GM12878 (cell line): Measurements from ENCODE around the gene XIRP1. TPM values are rescaled to one million over a fixed set of nuclear protein-coding genes. Genes with fewer than 3 reads are reported as not detected.

Experiments
- ATAC-seq: fragments of 200-7000 bp; cut with Tn5 transposase; 3 replicates; pipeline ENCODE4 v1.9.1; 2020; ENCODE audit warnings: mild to moderate bottlenecking, moderate library complexity
- BruUV-seq: library from RNA; stranded (reverse); fragments of 400-500 nt; replicated peaks from 2 replicates; lab custom pipeline; 2021; lab: Mats Ljungman, UMichigan
- CTCF ChIA-PET: fragments of 300-600 bp; sonication (Branson Sonifier 250); formaldehyde crosslinking; extraction: SDS; loops from one replicate; lab custom pipeline; 2021; ENCODE audit warnings: inconsistent platforms; lab: Yijun Ruan, JAX
- POLR2A ChIA-PET: fragments of 350-600 bp; formaldehyde crosslinking; extraction: SDS; loops from one replicate; lab custom pipeline; 2021; ENCODE audit warnings: inconsistent platforms; lab: Charles Lee
- RAD21 ChIA-PET: fragments of 300-600 bp; sonication (Branson Sonifier 250); formaldehyde crosslinking; loops from one replicate; lab custom pipeline; 2023; ENCODE audit warnings: antibody characterized with exemption; ENCODE audit not compliant: unreplicated experiment; lab: Charles Lee
- SMC1A ChIA-PET: fragments of 300-600 bp; sonication (Branson Sonifier 250); formaldehyde crosslinking; loops from one replicate; lab custom pipeline; 2023; ENCODE audit not compliant: unreplicated experiment, uncharacterized antibody; lab: Charles Lee
- DNase-seq: peaks from one replicate; pipeline ENCODE4 v3.0.0-alpha.2; 2011; ENCODE audit warnings: low read depth, low spot score
- FAIRE-seq: peaks from 3 replicates; lab custom pipeline; 2011; peaks lifted over from hg19 to GRCh38; lab: Jason Lieb, UNC
- H2AFZ ChIP-seq: 2 replicates; pipeline ENCODE4 v1.6.0; 2011; ENCODE audit warnings: low read depth, low read length, control low read depth; ENCODE audit not compliant: control insufficient read depth
- H3K27ac ChIP-seq: 2 replicates; pipeline ENCODE4 v1.5.1; 2011; ENCODE audit warnings: control low read depth; ENCODE audit not compliant: control insufficient read depth, insufficient read depth
- H3K27me3 ChIP-seq, 2 experiments: replicated peaks in 1 of 2; 2 replicates each; pipeline versions ENCODE4 v1.6.0 to v1.6.1; 2011; ENCODE audit warnings: low read length in 1 of 2; ENCODE audit not compliant: control insufficient read depth in 2 of 2, insufficient read depth in 2 of 2
- H3K36me3 ChIP-seq, 2 experiments: 2 replicates each; pipeline ENCODE4 v1.5.1; 2011; ENCODE audit warnings: low read length in 1 of 2; ENCODE audit not compliant: control insufficient read depth in 2 of 2, insufficient read depth in 2 of 2
- H3K4me1 ChIP-seq: 2 replicates; pipeline ENCODE4 v1.6.1; 2011; ENCODE audit warnings: mild to moderate bottlenecking, low read length, moderate library complexity, mixed read lengths; ENCODE audit not compliant: control insufficient read depth, insufficient read depth
- H3K4me2 ChIP-seq: 2 replicates; pipeline ENCODE4 v1.6.0; 2011; ENCODE audit warnings: control low read depth; ENCODE audit not compliant: control insufficient read depth, insufficient read depth
- H3K4me3 ChIP-seq: fragments of 200-600 bp; sonication (generic); 2 replicates; pipeline ENCODE4 v1.5.1; 2016
- H3K79me2 ChIP-seq: 2 replicates; pipeline ENCODE4 v1.6.0; 2011; ENCODE audit warnings: low read length; ENCODE audit not compliant: control insufficient read depth, insufficient read depth
- H3K9ac ChIP-seq: 2 replicates; pipeline ENCODE4 v1.8.0; 2011; ENCODE audit warnings: low read length, control low read depth, mixed read lengths; ENCODE audit not compliant: control insufficient read depth, insufficient read depth
- H3K9me3 ChIP-seq: replicated peaks from 3 replicates; pipeline ENCODE4 v1.5.1; 2011; ENCODE audit warnings: mild to moderate bottlenecking, low read length; ENCODE audit not compliant: control insufficient read depth, insufficient read depth
- H4K20me1 ChIP-seq: 2 replicates; pipeline ENCODE4 v1.6.0; 2011; ENCODE audit not compliant: control insufficient read depth, insufficient read depth
- CHD4 ChIP-seq: fragments of 200-600 bp; sonication (generic); IDR thresholded peaks from 2 replicates; pipeline ENCODE4 v1.6.1; 2016; ENCODE audit warnings: mild to moderate bottlenecking
- IRF4 ChIP-seq: IDR thresholded peaks from 2 replicates; pipeline ENCODE4 v1.6.1; 2011; ENCODE audit warnings: low read depth, low read length
- MEF2A ChIP-seq: IDR thresholded peaks from 2 replicates; pipeline ENCODE4 v1.6.1; 2011; ENCODE audit warnings: low read depth, mild to moderate bottlenecking, low read length, moderate library complexity; ENCODE audit not compliant: insufficient read depth
- MTA2 ChIP-seq: fragments of 450-650 bp; IDR thresholded peaks from 2 replicates; pipeline ENCODE4 v1.6.1; 2016; ENCODE audit warnings: low read depth, mild to moderate bottlenecking, moderate library complexity
- POLR2A ChIP-seq: IDR thresholded peaks from 2 replicates; pipeline ENCODE4 v1.6.1; 2011; ENCODE audit warnings: low read depth, mild to moderate bottlenecking, low read length
- POLR2AphosphoS2 ChIP-seq: IDR thresholded peaks from 2 replicates; pipeline ENCODE4 v1.6.1; 2011; ENCODE audit warnings: low read depth, mild to moderate bottlenecking, low read length, improper control_type of control experiment, moderate library complexity
- RAD21 ChIP-seq: IDR thresholded peaks from 2 replicates; pipeline ENCODE4 v1.6.1; 2011; ENCODE audit warnings: mild to moderate bottlenecking, low read depth, low read length, moderate library complexity; ENCODE audit not compliant: insufficient read depth
- RAD51 ChIP-seq: fragments of 450-650 bp; IDR thresholded peaks from 2 replicates; pipeline ENCODE4 v1.6.1; 2016; ENCODE audit warnings: moderate library complexity, mild to moderate bottlenecking, inconsistent platforms
- RUNX3 ChIP-seq: IDR thresholded peaks from 2 replicates; pipeline ENCODE4 v1.6.1; 2012; ENCODE audit warnings: low read length, inconsistent platforms
- TCF3 ChIP-seq: IDR thresholded peaks from 2 replicates; pipeline ENCODE4 v1.6.1; 2012; ENCODE audit warnings: low read depth, mild to moderate bottlenecking, low read length, borderline replicate concordance; ENCODE audit not compliant: insufficient read depth
- YY1 ChIP-seq: IDR thresholded peaks from 2 replicates; pipeline ENCODE4 v1.6.1; 2011; ENCODE audit warnings: low read depth, mild to moderate bottlenecking, low read length
- WGBS: methylation state at CpG from one replicate; pipeline ENCODE4 v1.1.6; 2016; ENCODE audit warnings: low lambda C conversion rate; ENCODE audit not compliant: insufficient replicate concordance, insufficient coverage; ENCODE audit errors: missing lambda C conversion rate; 5-methylcytosine and 5-hydroxymethylcytosine counted together
- in situ Hi-C: fragments of 300-500 bp; cut with MboI; formaldehyde crosslinking; loops from 9 replicates; pipeline ENCODE4 v1.14.3; 2018; ENCODE audit warnings: mixed read lengths
- intact Hi-C: fragments of 100-400 bp; cut with micrococcal nuclease; formaldehyde crosslinking; loops from one replicate; pipeline ENCODE4 v1.14.2; 2022; ENCODE audit not compliant: unreplicated experiment
- polyA plus RNA-seq, 11 experiments: library from polyadenylated mRNA; depleted of rRNA in 4 of 11; unstranded in 6 of 11; stranded (reverse) in 5 of 11; fragments of >200 nt; fragmentation: Nextera tagmentation in 4 of 11; fragmentation: Illumina TruSeq in 1 of 11; extraction: Ambion mirVana in 4 of 11; extraction: Trizol in 1 of 11; gene quantifications; 1 replicate in 1 of 11; 2 replicates in 10 of 11; pipeline versions ENCODE4 v1.2.1 to v1.2.3, GENCODE V29; 2011 to 2016; ENCODE audit warnings: inconsistent platforms in 2 of 11, missing spikeins in 2 of 11, low read depth in 1 of 11
- total RNA-seq, 4 experiments: library from RNA; depleted of rRNA in 3 of 4; stranded (reverse); fragments of >200 nt in 3 of 4; fragmentation: Illumina TruSeq in 1 of 4; extraction: Trizol in 1 of 4; gene quantifications; 2 replicates each; pipeline versions ENCODE4 v1.2.1 to v1.2.3, GENCODE V29; 2013 to 2021
- TF ChIP-seq, protein P1 (sequence below): fragments of 450-650 bp; IDR thresholded peaks from 2 replicates; pipeline ENCODE4 v1.6.1; 2017; ENCODE audit warnings: low read depth, mild to moderate bottlenecking, moderate library complexity
- TF ChIP-seq, protein P2 (sequence below): fragments of 450-650 bp; IDR thresholded peaks from 2 replicates; pipeline ENCODE4 v1.6.1; 2017; ENCODE audit warnings: antibody characterized with exemption, mild to moderate bottlenecking, moderate library complexity
- TF ChIP-seq, protein P3 (sequence below): fragments of 450-650 bp; IDR thresholded peaks from 2 replicates; pipeline ENCODE4 v1.6.1; 2017; ENCODE audit warnings: mild to moderate bottlenecking, low read depth, inconsistent platforms; ENCODE audit not compliant: poor library complexity, severe bottlenecking
- TF ChIP-seq, protein P4 (sequence below): IDR thresholded peaks from 2 replicates; pipeline ENCODE4 v1.6.1; 2012; ENCODE audit warnings: low read depth, low read length, improper control_type of control experiment

XIRP1 gene
- total and polyA plus RNA-seq, 10 of the 15 experiments (the other 5 are each of a cell fraction or from before 2014, with no cell fraction given): 0.03 to 0.38 (median 0.08) TPM; not detected in 1

DNA sequence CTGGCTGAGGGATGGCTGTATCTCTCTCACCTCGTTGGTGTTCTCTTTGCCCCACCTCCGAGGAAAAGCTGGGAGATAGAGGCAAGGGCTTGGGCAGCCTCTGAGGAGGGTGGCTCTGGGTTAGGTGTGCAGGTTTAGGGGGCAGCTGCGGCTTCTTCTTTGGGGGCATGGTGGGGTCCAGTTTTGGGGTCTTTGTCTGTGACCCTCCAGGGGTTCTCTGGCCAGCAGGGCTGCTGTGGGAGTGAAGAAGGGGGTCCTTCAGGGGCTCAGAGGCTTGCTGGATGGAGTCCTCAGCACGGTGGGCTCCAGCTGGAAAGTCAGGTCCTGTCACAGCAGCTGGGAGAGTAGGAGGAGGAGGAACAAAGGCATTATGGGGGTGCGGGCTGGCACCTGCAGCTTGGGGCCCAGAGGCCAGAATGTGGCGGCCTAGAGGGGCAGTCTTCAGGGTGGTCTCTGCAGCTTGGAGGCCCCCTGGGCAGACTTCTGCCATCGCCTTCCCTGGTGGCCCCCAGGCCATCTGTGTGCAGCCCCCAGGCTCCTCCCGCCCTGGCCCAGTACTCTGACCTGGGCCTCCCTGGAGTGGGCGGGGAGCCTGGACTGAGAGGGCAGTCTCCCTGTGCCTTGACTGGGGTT, 7.0 kb downstream of the XIRP1 start:
- no peak for FAIRE-seq
- intact Hi-C loops (no loop called here), in situ Hi-C loops (loop anchor here (5.0 kb wide), 2 partner anchors 102 to 197 kb away; partner anchors contain the start of gene SLC25A38)
- no peak for TF ChIP-seq RAD21
- no peak for TF ChIP-seq RAD51
- TF ChIP-seq TCF3: no peak
- TF ChIP-seq MTA2: no peak
- TF ChIP-seq POLR2AphosphoS2: no peak
- TF ChIP-seq, protein P1, sequence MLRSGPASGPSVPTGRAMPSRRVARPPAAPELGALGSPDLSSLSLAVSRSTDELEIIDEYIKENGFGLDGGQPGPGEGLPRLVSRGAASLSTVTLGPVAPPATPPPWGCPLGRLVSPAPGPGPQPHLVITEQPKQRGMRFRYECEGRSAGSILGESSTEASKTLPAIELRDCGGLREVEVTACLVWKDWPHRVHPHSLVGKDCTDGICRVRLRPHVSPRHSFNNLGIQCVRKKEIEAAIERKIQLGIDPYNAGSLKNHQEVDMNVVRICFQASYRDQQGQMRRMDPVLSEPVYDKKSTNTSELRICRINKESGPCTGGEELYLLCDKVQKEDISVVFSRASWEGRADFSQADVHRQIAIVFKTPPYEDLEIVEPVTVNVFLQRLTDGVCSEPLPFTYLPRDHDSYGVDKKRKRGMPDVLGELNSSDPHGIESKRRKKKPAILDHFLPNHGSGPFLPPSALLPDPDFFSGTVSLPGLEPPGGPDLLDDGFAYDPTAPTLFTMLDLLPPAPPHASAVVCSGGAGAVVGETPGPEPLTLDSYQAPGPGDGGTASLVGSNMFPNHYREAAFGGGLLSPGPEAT: no peak
- TF ChIP-seq, protein P2, sequence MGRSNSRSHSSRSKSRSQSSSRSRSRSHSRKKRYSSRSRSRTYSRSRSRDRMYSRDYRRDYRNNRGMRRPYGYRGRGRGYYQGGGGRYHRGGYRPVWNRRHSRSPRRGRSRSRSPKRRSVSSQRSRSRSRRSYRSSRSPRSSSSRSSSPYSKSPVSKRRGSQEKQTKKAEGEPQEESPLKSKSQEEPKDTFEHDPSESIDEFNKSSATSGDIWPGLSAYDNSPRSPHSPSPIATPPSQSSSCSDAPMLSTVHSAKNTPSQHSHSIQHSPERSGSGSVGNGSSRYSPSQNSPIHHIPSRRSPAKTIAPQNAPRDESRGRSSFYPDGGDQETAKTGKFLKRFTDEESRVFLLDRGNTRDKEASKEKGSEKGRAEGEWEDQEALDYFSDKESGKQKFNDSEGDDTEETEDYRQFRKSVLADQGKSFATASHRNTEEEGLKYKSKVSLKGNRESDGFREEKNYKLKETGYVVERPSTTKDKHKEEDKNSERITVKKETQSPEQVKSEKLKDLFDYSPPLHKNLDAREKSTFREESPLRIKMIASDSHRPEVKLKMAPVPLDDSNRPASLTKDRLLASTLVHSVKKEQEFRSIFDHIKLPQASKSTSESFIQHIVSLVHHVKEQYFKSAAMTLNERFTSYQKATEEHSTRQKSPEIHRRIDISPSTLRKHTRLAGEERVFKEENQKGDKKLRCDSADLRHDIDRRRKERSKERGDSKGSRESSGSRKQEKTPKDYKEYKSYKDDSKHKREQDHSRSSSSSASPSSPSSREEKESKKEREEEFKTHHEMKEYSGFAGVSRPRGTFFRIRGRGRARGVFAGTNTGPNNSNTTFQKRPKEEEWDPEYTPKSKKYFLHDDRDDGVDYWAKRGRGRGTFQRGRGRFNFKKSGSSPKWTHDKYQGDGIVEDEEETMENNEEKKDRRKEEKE: no peak
- TF ChIP-seq RUNX3: no peak
- TF ChIP-seq YY1: no peak
- TF ChIP-seq, protein P3, sequence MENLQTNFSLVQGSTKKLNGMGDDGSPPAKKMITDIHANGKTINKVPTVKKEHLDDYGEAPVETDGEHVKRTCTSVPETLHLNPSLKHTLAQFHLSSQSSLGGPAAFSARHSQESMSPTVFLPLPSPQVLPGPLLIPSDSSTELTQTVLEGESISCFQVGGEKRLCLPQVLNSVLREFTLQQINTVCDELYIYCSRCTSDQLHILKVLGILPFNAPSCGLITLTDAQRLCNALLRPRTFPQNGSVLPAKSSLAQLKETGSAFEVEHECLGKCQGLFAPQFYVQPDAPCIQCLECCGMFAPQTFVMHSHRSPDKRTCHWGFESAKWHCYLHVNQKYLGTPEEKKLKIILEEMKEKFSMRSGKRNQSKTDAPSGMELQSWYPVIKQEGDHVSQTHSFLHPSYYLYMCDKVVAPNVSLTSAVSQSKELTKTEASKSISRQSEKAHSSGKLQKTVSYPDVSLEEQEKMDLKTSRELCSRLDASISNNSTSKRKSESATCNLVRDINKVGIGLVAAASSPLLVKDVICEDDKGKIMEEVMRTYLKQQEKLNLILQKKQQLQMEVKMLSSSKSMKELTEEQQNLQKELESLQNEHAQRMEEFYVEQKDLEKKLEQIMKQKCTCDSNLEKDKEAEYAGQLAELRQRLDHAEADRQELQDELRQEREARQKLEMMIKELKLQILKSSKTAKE: no peak
- TF ChIP-seq CHD4: no peak
- no peak for TF ChIP-seq MEF2A
- TF ChIP-seq, protein P4, sequence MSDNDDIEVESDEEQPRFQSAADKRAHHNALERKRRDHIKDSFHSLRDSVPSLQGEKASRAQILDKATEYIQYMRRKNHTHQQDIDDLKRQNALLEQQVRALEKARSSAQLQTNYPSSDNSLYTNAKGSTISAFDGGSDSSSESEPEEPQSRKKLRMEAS: no peak
- no peak for TF ChIP-seq POLR2A
- no peak for TF ChIP-seq IRF4

More for the DNA sequence above, 7.0 kb downstream of the XIRP1 start:
- no peaks in the 10 kb centered on the region for H3K36me3 ChIP-seq
- ChIA-PET RAD21 (interaction anchor here (1.1 to 16.9 kb wide), 2 partner anchors 10 to 103 kb away, joined by 3 to 456 read pairs; no protein-coding TSS in a partner anchor), POLR2A (interaction anchor here (0.8 kb wide), 1 partner anchor 103 kb away, joined by 3 read pairs; no protein-coding TSS in a partner anchor), CTCF (interaction anchor here (1.5 to 15.9 kb wide), 2 partner anchors 104 to 193 kb away, joined by 5 to 756 read pairs; no protein-coding TSS in a partner anchor), SMC1A (interaction anchor here (0.9 to 25.3 kb wide), 4 partner anchors 13 to 101 kb away, joined by 3 to 648 read pairs (median 4); partner anchors contain the start of gene CX3CR1)
- H3K27ac ChIP-seq: no peak overlapping the region
- ATAC-seq (no peak), DNase-seq (no peak)
- no TSS peak for BruUV-seq
- H3K27me3 ChIP-seq: no peaks in the 10 kb centered on the region
- no peak overlapping the region for H2AFZ ChIP-seq
- WGBS: 38% methylated on average over 7 of the region's 9 CpGs
- no peaks in the 10 kb centered on the region for H4K20me1 ChIP-seq
- no peak overlapping the region for H3K4me3 ChIP-seq
- H3K79me2 ChIP-seq: no peaks in the 10 kb centered on the region
- no peak overlapping the region for H3K4me2 ChIP-seq
- H3K4me1 ChIP-seq: peaks cover 2% of the 10 kb centered on the region
- H3K9ac ChIP-seq: no peak overlapping the region
- no peaks in the 10 kb centered on the region for H3K9me3 ChIP-seq
